Measurements from ENCODE around the gene DNAH8.
"Not testable (repeated sequence)": the region's sequence is repeated elsewhere in the genome, so short reads cannot be mapped to it uniquely, and the experiment has no call there.

The DNAH8 gene

GRCh38 chr6:38794682-38795081 is 79.6 kb downstream of the DNAH8 start:
- DNase-seq, result no peak

GRCh38 chr6:38796006-38796405 is 80.9 kb downstream of the DNAH8 start:
- DNase-seq, result no peak

GRCh38 chr6:38796437-38796836 is 81.3 kb downstream of the DNAH8 start:
- not testable (repeated sequence) for DNase-seq

GRCh38 chr6:38796850-38797249 is 81.7 kb downstream of the DNAH8 start:
- DNase-seq, result no peak

- DNase-seq, result no peak
These were observed 82.3 kb downstream of the DNAH8 start for GRCh38 chr6:38797391-38797790.

- DNase-seq, result no peak
These were observed 84.5 kb downstream of the DNAH8 start for GRCh38 chr6:38799529-38800184.

GRCh38 chr6:38801305-38801704 is 86.2 kb downstream of the DNAH8 start:
- DNase-seq, result no peak

- DNase-seq, result no peak
These were observed 87.4 kb downstream of the DNAH8 start for GRCh38 chr6:38802497-38802896.

GRCh38 chr6:38803129-38803528 is 88.0 kb downstream of the DNAH8 start:
- no peak for DNase-seq

- no peak for DNase-seq
These were observed 89.2 kb downstream of the DNAH8 start for GRCh38 chr6:38804358-38804757.

GRCh38 chr6:38805127-38805655 is 90.1 kb downstream of the DNAH8 start:
- DNase-seq, result no peak

GRCh38 chr6:38805692-38806091 is 90.6 kb downstream of the DNAH8 start:
- DNase-seq, result no peak

- DNase-seq, result no peak
These were observed 91.2 kb downstream of the DNAH8 start for GRCh38 chr6:38806271-38806670.

GRCh38 chr6:38806833-38807232 is 91.7 kb downstream of the DNAH8 start:
- no peak for DNase-seq

- DNase-seq, result no peak
These were observed 92.9 kb downstream of the DNAH8 start for GRCh38 chr6:38808039-38808438.

- no peak for DNase-seq
These were observed 98.1 kb downstream of the DNAH8 start for GRCh38 chr6:38813041-38813823.

- no peak for DNase-seq
These were observed 99.7 kb downstream of the DNAH8 start for GRCh38 chr6:38814761-38815160.

- DNase-seq, result no peak
These were observed 100.1 kb downstream of the DNAH8 start for GRCh38 chr6:38815250-38815649.

GRCh38 chr6:38818691-38819090 is 103.6 kb downstream of the DNAH8 start:
- DNase-seq, result no peak

GRCh38 chr6:38822963-38823362 is 107.9 kb downstream of the DNAH8 start:
- no peak for DNase-seq

- DNase-seq, result no peak
These were observed 109.3 kb downstream of the DNAH8 start for GRCh38 chr6:38824243-38824894.

GRCh38 chr6:38827024-38827423 is 111.9 kb downstream of the DNAH8 start:
- no peak for DNase-seq

Data from hypothalamus (tissue), 51 donors.